Hematopoietic multipotent progenitor cell treated with erythropoietin and hydrocortisone succinate and interleukin-3 and kit ligand, for 4 days (in vitro differentiated cells): ENCODE data around the gene BUB1.
"Not testable (repeated sequence)": the region's sequence is repeated elsewhere in the genome, so short reads cannot be mapped to it uniquely, and the experiment has no call there.

Experiments
- DNase-seq: peaks from one replicate; pipeline ENCODE4 v3.0.0-alpha.2; 2015

BUB1 gene

GRCh38 chr2:110653861-110654260 lies 24.0 kb downstream of the BUB1 start:
- DNase-seq, result no peak

GRCh38 chr2:110650346-110650745 lies 27.5 kb downstream of the BUB1 start:
- no peak for DNase-seq

- no peak for DNase-seq
Observed at GRCh38 chr2:110647777-110648176, 30.1 kb downstream of the BUB1 start.

DNA sequence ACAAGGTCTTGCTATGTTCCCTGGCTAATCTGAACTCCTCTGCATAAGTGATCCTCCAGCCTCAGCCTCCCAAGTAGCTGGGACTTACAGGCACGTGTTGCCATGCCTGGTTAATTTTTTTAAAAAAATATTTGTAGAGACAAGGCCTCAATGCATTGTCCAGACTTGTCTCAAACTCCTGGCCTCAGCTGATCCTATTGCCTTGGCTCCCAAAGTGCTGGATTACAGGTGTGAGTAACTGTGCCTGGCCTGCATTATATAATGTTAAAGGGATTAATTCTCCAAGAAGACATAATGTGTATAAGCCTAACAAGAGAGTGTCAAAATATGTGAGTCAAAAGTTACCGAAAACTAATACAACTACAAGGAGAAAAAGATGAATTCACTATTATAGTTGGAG lies 32.2 kb downstream of the BUB1 start:
- no peak for DNase-seq

- no peak for DNase-seq
Observed at GRCh38 chr2:110644357-110644756, 33.5 kb downstream of the BUB1 start.

DNA sequence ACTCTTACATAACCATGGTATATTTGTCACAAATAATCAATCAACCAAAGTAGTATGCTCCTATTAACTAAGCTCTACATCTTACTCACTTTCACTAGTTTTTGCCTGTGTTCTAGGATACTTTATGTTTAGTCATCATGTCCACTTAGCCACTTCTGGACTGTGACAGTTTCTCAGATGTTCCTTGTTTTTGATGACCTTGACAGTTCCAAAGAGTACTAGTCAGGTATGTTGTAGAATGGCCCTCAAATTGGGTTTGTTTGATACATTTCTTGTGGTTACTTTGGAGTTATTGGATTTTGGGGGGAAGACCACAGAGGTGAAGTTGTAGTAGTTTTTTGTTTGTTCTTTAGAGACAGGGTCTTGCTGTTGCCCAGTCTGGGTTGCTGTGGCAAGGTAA lies 35.5 kb downstream of the BUB1 start:
- no peak for DNase-seq

- DNase-seq, result no peak
Observed at GRCh38 chr2:110639972-110640371, 37.9 kb downstream of the BUB1 start.

DNA sequence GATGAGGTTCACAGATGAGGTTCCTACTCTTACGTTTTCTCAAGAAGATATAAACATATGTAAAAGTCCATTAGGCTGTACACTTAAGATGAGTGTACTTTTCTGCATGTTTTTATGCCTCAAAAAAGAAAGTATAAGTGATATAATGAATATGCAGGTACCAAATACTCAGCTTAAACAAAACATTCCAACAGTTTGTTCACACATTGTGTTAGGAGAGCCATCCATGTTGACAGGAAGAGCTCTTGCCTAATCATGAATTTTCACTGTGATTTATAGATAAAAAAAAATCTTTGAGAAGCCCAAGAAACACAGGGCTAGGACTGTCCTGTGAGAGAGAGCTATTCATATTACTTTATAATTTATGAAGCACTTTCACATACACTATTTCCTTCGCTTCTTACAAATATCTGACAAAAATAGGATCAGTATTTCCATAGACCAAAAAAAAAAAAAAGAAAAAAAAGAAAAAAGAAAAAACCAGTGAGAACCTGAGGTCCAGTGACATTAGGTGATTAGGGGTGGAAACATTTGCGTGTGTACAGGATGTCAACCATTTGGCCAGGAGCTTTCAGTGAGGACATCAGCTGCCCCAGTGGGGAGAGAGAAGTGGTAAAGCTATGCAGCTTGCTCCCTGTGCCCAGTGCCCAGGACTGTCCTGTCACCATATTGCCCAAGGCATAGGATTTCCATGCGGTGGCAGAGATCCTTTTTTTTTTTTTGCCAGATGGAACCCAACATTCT lies 38.7 kb downstream of the BUB1 start:
- no peak for DNase-seq

- DNase-seq, result no peak
Observed at GRCh38 chr2:110638004-110638403, 39.9 kb downstream of the BUB1 start.

DNA sequence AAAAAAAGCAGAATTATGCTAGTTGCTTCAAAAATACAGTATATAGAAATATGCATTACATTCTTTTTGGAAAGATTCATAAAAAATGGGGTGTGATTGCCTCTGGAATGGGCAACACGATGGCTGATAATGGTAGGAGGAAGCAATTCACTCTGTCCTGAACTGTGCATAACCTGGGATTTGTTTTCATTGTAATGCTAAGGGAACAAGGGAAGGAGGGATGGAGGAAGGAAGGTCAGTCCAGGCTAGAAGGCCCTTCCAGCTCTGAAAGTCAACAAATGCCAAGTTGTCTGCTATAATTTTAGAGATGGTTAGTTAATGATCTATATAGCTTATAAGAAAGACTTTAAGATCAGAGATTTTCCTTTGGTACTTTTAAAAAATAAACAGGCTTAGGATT lies 40.8 kb downstream of the BUB1 start:
- no peak for DNase-seq

- DNase-seq, result not testable (repeated sequence)
Observed at GRCh38 chr2:110635949-110636628, 41.8 kb downstream of the BUB1 start.

DNA sequence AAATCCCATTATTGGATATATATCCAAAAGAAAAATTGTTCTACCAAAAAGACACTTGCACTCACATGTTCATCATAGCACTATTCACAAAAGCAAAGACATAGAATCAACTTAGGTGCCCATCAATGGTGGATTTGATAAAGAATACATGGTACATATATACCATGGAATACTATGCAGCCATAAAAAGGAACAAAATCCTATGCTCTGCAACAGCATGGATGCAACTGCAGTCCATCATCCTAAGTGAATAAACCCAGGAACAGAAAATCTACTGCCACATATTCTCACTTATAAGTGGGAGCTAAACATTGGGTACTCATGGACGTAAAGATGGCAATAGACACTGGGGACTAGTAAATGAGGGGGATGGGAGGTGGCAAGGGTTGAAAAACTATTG lies 50.5 kb downstream of the BUB1 start:
- DNase-seq, result not testable (repeated sequence)

- DNase-seq, result not testable (repeated sequence)
Observed at GRCh38 chr2:110619326-110619939, 58.4 kb downstream of the BUB1 start.

- DNase-seq, result not testable (repeated sequence)
Observed at GRCh38 chr2:110613927-110614326, 63.9 kb downstream of the BUB1 start.

- DNase-seq, result not testable (repeated sequence)
Observed at GRCh38 chr2:110610613-110611250, 67.1 kb downstream of the BUB1 start.

GRCh38 chr2:110609843-110610612 lies 67.8 kb downstream of the BUB1 start:
- DNase-seq, result not testable (repeated sequence)

DNA sequence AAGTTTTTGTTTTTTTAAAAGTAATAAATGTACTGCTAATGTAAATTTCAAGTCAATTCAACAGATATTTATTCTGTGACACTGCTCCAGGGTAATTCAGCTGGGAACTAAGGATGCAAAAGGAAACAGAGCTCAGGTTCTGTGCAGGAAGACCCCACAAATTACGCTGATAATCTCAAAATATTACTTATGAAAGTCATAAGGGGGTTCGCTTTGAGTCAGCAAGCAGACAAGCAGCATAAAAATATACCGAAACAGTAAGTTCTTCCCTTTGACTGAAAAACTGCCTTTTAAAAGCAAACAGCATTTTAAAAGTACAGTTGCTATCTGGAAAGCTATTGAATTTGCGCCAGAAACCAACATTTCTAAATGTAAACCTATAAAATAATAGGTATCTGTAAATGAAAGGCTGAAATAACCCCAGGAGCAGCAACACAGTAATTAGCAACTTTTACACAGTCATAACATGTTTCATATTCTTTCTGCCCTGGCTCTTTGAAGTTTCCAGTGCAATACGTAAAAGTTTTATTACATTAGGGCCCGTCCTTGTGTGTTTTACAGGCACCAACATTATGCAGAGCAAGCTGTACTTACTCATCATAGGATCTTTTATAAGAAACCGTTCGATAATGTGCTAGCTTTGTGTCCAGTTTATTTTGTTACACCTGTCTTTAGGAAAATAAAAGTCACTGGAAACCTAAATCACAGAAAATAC lies 68.9 kb downstream of the BUB1 start:
- DNase-seq, result not testable (repeated sequence)

DNA sequence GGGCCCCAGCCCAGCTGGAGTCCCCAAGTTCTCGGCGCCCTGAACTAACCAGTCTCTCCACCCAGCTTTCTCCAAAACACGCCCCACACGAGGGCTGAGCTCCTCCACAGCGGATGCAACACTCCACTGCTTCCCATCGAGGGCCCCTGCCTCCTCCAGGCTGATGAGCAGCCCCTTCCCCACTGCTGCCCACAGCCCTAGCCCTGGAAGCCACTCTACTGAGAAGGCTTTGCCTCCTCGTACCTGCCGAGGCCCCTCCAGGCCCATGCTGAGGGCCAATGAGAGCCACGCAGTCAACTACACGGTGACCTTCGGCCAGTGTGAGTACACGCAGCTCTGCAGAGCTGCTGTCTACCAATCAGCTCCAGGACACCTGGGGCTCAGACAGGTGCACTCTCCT lies 72.8 kb downstream of the BUB1 start:
- DNase-seq, result not testable (repeated sequence)

- DNase-seq, result not testable (repeated sequence)
Observed at GRCh38 chr2:110603917-110604591, 73.8 kb downstream of the BUB1 start.

DNA sequence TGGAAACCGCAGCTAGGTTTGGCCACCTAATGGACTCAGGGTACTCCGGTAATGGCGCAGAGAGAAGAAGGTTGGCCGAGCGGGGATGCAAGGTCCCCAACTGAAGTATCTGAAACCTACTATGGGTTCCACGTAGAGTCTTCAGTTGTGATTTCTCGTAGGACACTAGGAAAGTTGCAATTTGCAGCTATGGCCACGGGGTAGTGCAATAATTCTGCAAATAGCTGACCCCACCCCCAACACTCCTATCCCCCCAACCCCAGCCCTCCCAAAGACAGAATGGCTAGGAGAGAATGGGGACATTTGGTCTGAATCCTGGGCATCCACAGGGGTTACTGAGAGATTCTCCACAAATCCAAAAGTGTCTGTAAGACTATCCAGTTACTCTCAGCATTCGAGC lies 75.7 kb downstream of the BUB1 start:
- DNase-seq, result not testable (repeated sequence)

DNA sequence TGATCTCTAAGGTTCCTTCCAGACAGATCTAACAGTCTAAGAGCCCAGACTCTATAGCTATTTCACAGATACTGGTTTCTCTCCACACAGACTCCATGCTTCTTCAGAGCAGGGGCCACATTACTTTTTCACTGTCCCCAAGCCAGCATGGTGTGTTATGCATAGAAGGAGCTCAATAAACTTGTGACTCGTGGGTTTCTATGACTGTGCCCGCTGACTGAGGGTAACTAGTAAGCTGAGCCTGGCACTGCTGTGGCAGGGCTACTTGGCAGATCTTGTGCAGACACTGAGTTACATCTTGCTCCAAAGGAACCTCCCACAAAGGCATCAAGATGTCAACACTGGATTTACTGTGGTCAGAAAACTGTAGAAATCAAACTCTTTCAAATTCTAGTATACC lies 85.9 kb downstream of the BUB1 start:
- not testable (repeated sequence) for DNase-seq
